A673 (cell line): Measurements from ENCODE around the gene SELENOI.

ENCODE experiments used
- EZH2 ChIP-seq: fragments of 200-600 bp; sonication (generic); IDR thresholded peaks from 2 replicates; pipeline ENCODE4 v1.6.1; 2017; ENCODE audit warnings: borderline replicate concordance, low read depth, mild to moderate bottlenecking, mixed read lengths, antibody characterized with exemption, low read length; ENCODE audit not compliant: poor library complexity, severe bottlenecking
- TF ChIP-seq, protein P1 (sequence below): fragments of 300-800, 200-600 bp; sonication (generic); conservative IDR thresholded peaks from 2 replicates; pipeline ENCODE4 v1.5.1; 2017; ENCODE audit warnings: low read depth, mild to moderate bottlenecking, antibody characterized with exemption, low read length, moderate library complexity, mixed read lengths

DNA sequence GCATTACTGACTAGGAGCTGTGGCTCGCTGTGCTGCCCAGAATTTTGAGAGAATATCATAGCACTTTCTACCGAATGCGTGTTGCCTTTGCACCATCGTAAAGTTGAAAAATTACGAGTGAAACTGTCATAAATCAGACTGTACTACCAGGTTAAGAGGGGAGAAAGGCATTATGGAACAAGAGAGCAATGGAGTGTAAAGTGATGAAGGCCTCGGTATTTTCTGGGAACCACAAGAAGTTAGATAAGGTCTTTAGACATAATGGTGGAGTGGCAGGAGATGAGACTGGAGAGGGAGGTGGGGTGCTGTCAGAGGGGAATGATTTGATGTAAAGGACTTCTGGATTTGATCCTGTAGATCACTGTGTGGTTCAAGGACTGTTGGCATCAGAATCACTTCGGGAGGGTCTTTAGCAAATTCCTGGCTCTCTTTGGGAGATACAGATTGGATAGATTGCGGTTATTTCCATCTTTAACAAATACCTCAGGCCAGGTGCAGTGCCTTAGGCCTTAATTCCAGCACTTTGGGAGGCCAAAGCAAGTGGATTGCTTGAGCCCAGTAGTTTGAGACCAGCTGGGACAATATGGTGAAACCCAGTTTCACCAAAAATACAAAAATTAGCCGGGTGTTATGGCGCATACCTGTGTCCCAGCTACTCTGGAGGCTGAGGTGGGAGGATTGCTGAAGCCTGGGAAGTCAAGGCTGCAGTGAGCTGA, 5.6 kb downstream of the SELENOI start:
- TF ChIP-seq, protein P1, sequence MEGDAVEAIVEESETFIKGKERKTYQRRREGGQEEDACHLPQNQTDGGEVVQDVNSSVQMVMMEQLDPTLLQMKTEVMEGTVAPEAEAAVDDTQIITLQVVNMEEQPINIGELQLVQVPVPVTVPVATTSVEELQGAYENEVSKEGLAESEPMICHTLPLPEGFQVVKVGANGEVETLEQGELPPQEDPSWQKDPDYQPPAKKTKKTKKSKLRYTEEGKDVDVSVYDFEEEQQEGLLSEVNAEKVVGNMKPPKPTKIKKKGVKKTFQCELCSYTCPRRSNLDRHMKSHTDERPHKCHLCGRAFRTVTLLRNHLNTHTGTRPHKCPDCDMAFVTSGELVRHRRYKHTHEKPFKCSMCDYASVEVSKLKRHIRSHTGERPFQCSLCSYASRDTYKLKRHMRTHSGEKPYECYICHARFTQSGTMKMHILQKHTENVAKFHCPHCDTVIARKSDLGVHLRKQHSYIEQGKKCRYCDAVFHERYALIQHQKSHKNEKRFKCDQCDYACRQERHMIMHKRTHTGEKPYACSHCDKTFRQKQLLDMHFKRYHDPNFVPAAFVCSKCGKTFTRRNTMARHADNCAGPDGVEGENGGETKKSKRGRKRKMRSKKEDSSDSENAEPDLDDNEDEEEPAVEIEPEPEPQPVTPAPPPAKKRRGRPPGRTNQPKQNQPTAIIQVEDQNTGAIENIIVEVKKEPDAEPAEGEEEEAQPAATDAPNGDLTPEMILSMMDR: no peak
- TF ChIP-seq EZH2: no peak
